Right lobe of liver (tissue), 4 donors: ENCODE data around the gene REV3L.

ENCODE experiments used
- CTCF ChIP-seq, 4 donors: fragments of 200-600 bp in 3 of 4; fragments of 450-650 bp in 1 of 4; IDR thresholded peaks; one replicate each; pipeline versions ENCODE4 v1.5.1 to v1.8.0; 2016 to 2022; ENCODE audit warnings: antibody characterized with exemption in 4 of 4, mild to moderate bottlenecking in 2 of 4
- POLR2A ChIP-seq: fragments of 450-650 bp; IDR thresholded peaks from one replicate; pipeline ENCODE4 v1.6.1; 2017; ENCODE audit warnings: antibody characterized with exemption, mild to moderate bottlenecking
- donor health status: DM: no; HTN: no; CAD: no.
- donor health status: DM: no; HTN: no; CAD: no.
- donor health status: DM: no; HTN: yes; CAD: no.

DNA sequence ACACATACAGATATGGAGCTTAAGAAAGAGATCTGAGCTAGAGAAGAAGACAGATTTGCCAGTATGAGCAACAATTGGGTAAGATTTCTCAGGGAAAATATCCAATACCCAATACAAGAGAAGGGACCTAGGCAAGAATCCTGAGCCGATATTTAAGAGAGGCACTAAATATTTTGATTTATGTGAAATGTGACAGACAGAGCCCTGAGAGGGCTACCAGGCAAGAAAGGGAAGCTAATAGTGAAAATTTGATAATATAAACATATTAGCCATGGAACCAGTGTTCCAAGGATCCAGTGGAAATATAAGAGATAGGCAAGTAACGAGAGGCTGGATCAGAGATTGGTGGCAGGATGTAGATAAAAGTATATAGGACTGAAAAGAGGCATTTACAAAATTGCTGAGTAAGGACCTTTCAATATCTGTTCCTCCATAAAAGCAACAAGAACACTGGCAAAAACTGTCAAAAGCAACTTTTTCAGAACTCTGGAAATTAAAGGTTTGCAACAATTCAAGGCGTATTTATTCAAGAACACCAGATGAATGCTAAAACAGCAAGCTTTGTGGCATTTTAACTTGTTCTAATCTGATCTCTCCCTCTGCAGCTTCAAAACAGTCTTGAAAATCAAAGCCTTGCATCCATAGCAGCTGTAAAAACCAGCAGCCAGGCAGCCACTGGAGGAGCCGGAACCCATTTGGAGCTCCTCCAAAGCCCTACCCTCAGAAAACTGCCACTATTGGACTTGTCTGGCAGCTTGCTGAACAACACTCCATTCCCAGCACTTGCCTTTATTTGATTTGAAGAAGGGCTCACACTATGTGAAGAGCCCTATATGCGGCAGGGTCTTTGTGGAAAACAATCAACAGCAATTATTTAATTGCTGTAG, 58.8 kb downstream of the REV3L start:
- no peak for TF ChIP-seq CTCF (IDR thresholded peaks at IDR 0.05)
- TF ChIP-seq POLR2A: no peak
